BJ (cell line): ENCODE results near the gene KLHL22. TPM values are rescaled to one million over a fixed set of nuclear protein-coding genes. Genes with fewer than 3 reads are reported as not detected.
"Not testable (repeated sequence)": the region's sequence is repeated elsewhere in the genome, so short reads cannot be mapped to it uniquely, and the experiment has no call there.

ENCODE experiments used
- CTCF ChIA-PET: fragments of 350-600 bp; formaldehyde crosslinking; extraction: SDS; loops from one replicate; lab custom pipeline; 2021; ENCODE audit warnings: antibody characterized with exemption, inconsistent platforms; lab: Yijun Ruan, JAX
- POLR2A ChIA-PET: fragments of 300-600 bp; sonication (Branson Sonifier 250); formaldehyde crosslinking; extraction: SDS; loops from one replicate; lab custom pipeline; 2021; ENCODE audit warnings: antibody characterized with exemption; lab: Charles Lee
- DNase-seq: peaks from one replicate; pipeline ENCODE4 v3.0.0-alpha.2; 2011; ENCODE audit warnings: low read depth
- H3K27me3 ChIP-seq: 2 replicates; pipeline ENCODE4 v1.6.0; 2011; ENCODE audit warnings: low read length; ENCODE audit not compliant: control insufficient read depth, insufficient read depth
- H3K36me3 ChIP-seq: 2 replicates; pipeline ENCODE4 v1.5.1; 2011; ENCODE audit warnings: low read length; ENCODE audit not compliant: control insufficient read depth, insufficient read depth
- H3K4me3 ChIP-seq: 2 replicates; pipeline ENCODE4 v1.5.1; 2011; ENCODE audit warnings: low read depth, mild to moderate bottlenecking, control low read depth, low read length
- polyA plus RNA-seq: library from polyadenylated mRNA; depleted of rRNA; stranded (reverse); fragments of >200 nt; gene quantifications from 2 replicates; pipeline ENCODE4 v1.2.3, GENCODE V29; 2011
- TF ChIP-seq, protein P1 (sequence below): IDR thresholded peaks from 2 replicates; pipeline ENCODE4 v1.5.1; 2011; ENCODE audit warnings: low read depth, mild to moderate bottlenecking, control low read depth, inconsistent platforms, low read length, moderate library complexity; ENCODE audit not compliant: insufficient read depth

KLHL22 gene
- polyA plus RNA-seq, 1 experiment, result 34.0 TPM

DNA sequence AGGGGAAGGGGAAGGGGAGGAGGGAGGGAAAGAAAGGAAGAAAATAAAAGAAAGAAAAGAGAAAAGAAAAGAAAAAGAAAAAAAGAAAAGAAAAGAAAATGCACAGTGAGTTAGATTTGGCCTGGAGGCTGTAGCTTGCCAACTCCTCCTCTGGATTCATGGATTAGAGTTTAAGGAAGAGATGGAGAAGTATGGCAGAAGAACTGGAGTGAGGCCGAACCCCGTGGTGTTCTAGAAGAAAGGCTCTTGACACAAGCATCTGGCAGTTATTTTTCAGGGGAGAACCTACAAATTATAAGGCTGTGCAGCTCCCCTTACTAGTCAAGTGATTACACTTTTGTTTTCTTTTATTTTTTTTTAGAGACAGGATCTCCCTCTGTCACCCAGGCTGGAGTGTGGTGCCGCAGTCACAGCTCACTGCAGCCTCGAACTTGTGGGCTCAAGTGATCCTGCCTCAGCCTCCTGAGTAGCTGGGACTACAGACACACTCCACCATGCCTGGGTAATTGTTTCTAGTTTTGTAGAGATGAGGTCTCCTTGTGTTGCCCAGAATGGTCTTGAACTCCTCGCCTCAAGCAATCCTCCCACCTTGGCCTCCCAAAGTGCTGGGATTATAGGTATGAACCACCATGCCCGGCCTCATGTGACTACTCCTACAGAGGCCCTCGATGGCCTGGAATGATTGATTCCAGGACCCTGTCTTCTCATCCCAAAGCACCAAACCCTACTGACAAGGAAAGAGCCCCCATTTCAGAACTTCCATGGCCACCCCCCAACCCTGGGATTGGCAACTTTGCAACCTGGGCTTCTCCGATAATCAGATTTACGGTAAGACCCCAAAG is 82.2 kb downstream of the KLHL22 start:
- DNase-seq, result no peak
- H3K36me3 ChIP-seq, result no peaks in the 10 kb centered on the region
- ChIA-PET CTCF (interaction anchor here (1.9 kb wide), 1 partner anchor 43 kb away, joined by 8 read pairs; no protein-coding TSS in a partner anchor), POLR2A (no interaction called here)
- no peak overlapping the region for H3K4me3 ChIP-seq
- 0 out of 2 replicates have a peak, but pooled peaks cover 2% of the 10 kb centered on the region for H3K27me3 ChIP-seq
- TF ChIP-seq, protein P1, sequence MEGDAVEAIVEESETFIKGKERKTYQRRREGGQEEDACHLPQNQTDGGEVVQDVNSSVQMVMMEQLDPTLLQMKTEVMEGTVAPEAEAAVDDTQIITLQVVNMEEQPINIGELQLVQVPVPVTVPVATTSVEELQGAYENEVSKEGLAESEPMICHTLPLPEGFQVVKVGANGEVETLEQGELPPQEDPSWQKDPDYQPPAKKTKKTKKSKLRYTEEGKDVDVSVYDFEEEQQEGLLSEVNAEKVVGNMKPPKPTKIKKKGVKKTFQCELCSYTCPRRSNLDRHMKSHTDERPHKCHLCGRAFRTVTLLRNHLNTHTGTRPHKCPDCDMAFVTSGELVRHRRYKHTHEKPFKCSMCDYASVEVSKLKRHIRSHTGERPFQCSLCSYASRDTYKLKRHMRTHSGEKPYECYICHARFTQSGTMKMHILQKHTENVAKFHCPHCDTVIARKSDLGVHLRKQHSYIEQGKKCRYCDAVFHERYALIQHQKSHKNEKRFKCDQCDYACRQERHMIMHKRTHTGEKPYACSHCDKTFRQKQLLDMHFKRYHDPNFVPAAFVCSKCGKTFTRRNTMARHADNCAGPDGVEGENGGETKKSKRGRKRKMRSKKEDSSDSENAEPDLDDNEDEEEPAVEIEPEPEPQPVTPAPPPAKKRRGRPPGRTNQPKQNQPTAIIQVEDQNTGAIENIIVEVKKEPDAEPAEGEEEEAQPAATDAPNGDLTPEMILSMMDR, result no peak

DNA sequence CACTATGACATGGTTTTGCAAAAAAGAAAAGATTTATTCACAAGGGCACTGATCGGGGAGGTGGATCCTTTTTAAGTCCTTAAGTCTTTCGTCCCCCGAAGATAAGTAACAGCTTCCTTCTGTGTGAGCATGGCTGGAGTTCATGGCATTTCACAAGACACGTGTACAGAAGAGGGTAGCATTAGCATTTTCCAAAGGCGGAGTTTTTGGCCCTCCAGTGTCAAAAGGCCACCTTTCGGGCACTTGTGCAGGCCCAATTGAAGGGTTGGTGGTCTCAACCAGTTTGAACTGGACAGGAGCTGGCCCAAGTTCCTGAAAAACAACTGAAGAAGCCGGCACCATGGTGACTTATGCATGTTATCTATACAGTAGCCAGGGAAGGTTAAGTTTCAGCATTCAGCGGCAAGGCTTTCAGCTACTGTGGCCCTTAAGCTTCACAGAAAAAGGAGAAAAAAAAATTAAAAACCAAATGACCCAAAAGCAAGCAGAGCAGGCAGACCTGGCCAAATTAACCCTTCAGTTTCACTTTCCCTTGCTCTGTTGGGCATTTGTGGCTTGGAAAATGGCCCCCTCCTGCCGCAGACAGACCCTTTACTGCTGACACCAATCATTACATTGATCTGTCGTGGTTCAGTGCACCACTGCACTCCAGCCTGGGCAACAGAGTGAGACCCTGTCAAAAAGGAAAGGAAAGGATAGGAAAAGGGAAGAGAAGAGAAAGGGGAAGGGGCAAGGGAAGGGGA is 83.0 kb downstream of the KLHL22 start:
- ChIA-PET CTCF (interaction anchor here (1.8 to 1.9 kb wide), 2 partner anchors 43 kb away, joined by 8 read pairs; no protein-coding TSS in a partner anchor), POLR2A (no interaction called here)
- H3K27me3 ChIP-seq, result 0 out of 2 replicates have a peak, but pooled peaks cover 2% of the 10 kb centered on the region
- DNase-seq, result no peak
- no peaks in the 10 kb centered on the region for H3K36me3 ChIP-seq
- no peak overlapping the region for H3K4me3 ChIP-seq
- TF ChIP-seq, protein P1, result no peak

- H3K36me3 ChIP-seq, POLR2A ChIA-PET, H3K4me3 ChIP-seq, CTCF ChIA-PET, DNase-seq, H3K27me3 ChIP-seq: not testable (repeated sequence)
Observed at GRCh38 chr22:20409385-20409784, 86.2 kb downstream of the KLHL22 start.

DNA sequence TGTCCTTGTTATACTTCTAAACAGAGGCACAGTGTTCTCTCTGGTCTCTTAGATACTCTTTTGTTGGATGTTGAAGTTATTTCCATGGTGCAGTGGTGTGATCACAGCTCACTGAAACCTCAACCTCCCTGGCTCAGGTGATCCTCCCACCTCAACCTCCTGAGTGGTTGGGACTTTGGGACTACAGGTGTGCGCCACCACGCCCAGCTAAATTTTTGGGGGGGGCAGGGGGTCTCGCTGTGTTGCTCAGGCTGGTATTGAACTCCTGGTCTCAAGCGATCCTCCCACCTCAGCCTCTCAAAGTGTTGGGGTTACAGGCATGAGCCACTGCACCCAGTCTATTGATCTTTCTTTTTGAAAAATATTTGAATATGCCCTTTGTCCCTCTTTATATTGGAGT is 86.7 kb downstream of the KLHL22 start:
- no peak overlapping the region for H3K4me3 ChIP-seq
- ChIA-PET CTCF (interaction anchor here (2.9 kb wide), 1 partner anchor 47 kb away, joined by 12 read pairs; no protein-coding TSS in a partner anchor), POLR2A (no interaction called here)
- no peak for DNase-seq
- H3K36me3 ChIP-seq, result peaks cover 8% of the 10 kb centered on the region
- TF ChIP-seq, protein P1, result no peak
- no peaks in the 10 kb centered on the region for H3K27me3 ChIP-seq

DNA sequence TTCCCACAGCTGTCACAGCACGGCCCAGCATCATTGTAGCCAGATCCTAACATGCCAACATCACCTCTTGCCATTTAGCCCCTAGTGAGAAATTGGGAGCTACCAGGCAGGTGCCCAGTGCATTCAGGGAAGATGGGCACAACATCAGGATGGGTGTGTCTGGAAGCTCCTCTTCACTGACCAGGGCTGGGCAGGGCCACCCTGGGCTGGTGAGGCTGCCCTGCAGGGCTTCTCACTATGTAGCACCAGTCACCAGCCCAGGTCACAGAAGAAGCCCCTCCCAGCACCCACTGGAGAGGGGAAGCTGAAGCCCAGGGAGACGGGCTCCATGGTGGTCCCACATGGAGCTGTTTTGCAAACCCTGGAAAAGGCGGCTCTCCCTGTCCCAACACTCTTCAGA is 87.8 kb downstream of the KLHL22 start:
- CTCF ChIA-PET, result interaction anchor here (0.8 to 2.9 kb wide), 4 partner anchors 11 to 48 kb away, joined by 3 to 12 read pairs (median 6); no protein-coding TSS in a partner anchor
- POLR2A ChIA-PET, result no interaction called here
- peaks cover 8% of the 10 kb centered on the region for H3K36me3 ChIP-seq
- DNase-seq, result no peak
- no peak overlapping the region for H3K4me3 ChIP-seq
- no peaks in the 10 kb centered on the region for H3K27me3 ChIP-seq
- TF ChIP-seq, protein P1, result no peak
